ENCODE data around the gene ETF1. TPM values are rescaled to one million over a fixed set of nuclear protein-coding genes. Genes with fewer than 3 reads are reported as not detected.

The ETF1 gene
- total RNA-seq, 1 experiment from 2014 or later, result 140 TPM

- Histone ChIP-seq H3K36me3 (no peaks in the 10 kb centered on the region), H3K27ac (no peak overlapping the region), H3K4me1 (peaks cover 6% of the 10 kb centered on the region; the same call in 1 of the 2 replicates), H3K27me3 (peaks cover 23% of the 10 kb centered on the region), H3K4me3 (no peak overlapping the region), H3K9me3 (replicated peaks) (no peaks in the 10 kb centered on the region)
- DNase-seq, result no peak
These were observed 82.9 kb downstream of the ETF1 start for GRCh38 chr5:138460032-138460693.

GRCh38 chr5:138459311-138459933 lies 83.6 kb downstream of the ETF1 start:
- Histone ChIP-seq H3K9me3 (replicated peaks) (no peaks in the 10 kb centered on the region), H3K36me3 (no peaks in the 10 kb centered on the region), H3K4me1 (peaks cover 6% of the 10 kb centered on the region; the same call in 1 of the 2 replicates), H3K27me3 (peaks cover 27% of the 10 kb centered on the region), H3K27ac (no peak overlapping the region), H3K4me3 (no peak overlapping the region)
- DNase-seq, result peak; percentile 33 to 56

DNA sequence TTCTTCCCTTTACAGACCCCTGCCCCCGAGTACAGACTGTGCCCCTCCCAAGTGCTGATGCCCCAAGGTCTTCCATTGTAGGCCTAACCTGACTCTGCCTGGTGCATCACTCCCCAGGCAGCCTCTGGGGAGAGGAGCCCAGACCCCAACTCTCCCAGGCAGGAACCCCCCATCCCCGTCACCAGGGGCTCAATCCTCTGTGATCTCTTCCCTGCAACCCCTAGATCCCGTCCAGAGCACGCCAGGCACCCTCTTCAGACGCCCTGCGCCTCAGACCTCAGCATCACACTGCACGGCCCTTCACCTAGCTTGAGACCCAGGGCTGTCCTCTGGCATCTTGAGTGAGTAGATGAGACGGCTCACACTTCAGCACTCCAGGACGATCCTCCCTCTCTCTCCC lies 84.2 kb downstream of the ETF1 start:
- Histone ChIP-seq H3K4me3 (no peak overlapping the region), H3K9me3 (replicated peaks) (no peaks in the 10 kb centered on the region), H3K27me3 (peaks cover 27% of the 10 kb centered on the region), H3K4me1 (peaks cover 6% of the 10 kb centered on the region; the same call in 1 of the 2 replicates), H3K27ac (no peak overlapping the region), H3K36me3 (no peaks in the 10 kb centered on the region)
- DNase-seq, result no peak

- DNase-seq, result no peak
- H3K4me3 ChIP-seq, result no peak overlapping the region
- no peaks in the 10 kb centered on the region for H3K36me3 ChIP-seq
- peaks cover 27% of the 10 kb centered on the region for H3K27me3 ChIP-seq
- no peak overlapping the region for H3K27ac ChIP-seq
- no peaks in the 10 kb centered on the region for H3K9me3 ChIP-seq (replicated peaks)
- peaks cover 6% of the 10 kb centered on the region; the same call in 1 of the 2 replicates for H3K4me1 ChIP-seq
These were observed 84.7 kb downstream of the ETF1 start for GRCh38 chr5:138458384-138458783.

- Histone ChIP-seq H3K9me3 (replicated peaks) (no peaks in the 10 kb centered on the region), H3K4me1 (peaks cover 6% of the 10 kb centered on the region; the same call in 1 of the 2 replicates), H3K4me3 (no peak overlapping the region), H3K36me3 (no peaks in the 10 kb centered on the region), H3K27ac (no peak overlapping the region), H3K27me3 (peaks cover 27% of the 10 kb centered on the region)
- DNase-seq, result no peak
These were observed 85.3 kb downstream of the ETF1 start for GRCh38 chr5:138457531-138458275.

Other genes starting within 250 kb of the ETF1 start
- 29.5 and 36.3 TPM in 2 replicates for gene CDC25C, start 211.4 kb downstream of the ETF1 start, total RNA-seq (2014; rRNA removed; shearing (Covaris generic))
- 40.3 and 40.5 TPM in 2 replicates for gene FAM53C, start 205.0 kb downstream of the ETF1 start, total RNA-seq (2014; rRNA removed; shearing (Covaris generic))
- 73.0 and 75.2 TPM in 2 replicates for gene KDM3B, start 190.6 kb downstream of the ETF1 start, total RNA-seq (2014; rRNA removed; shearing (Covaris generic))
- 4.9 and 8.5 TPM in 2 replicates for gene REEP2, start 104.2 kb downstream of the ETF1 start, total RNA-seq (2014; rRNA removed; shearing (Covaris generic))
- gene EGR1, start 77.8 kb downstream of the ETF1 start, total RNA-seq (2014; rRNA removed; shearing (Covaris generic)), result 2.0 TPM in 2 replicates
- 368 and 385 TPM in 2 replicates for gene HSPA9, start 32.2 kb upstream of the ETF1 start, total RNA-seq (2014; rRNA removed; shearing (Covaris generic))
- gene CTNNA1, start 210.2 kb upstream of the ETF1 start, total RNA-seq (2014; rRNA removed; shearing (Covaris generic)), result 153 and 159 TPM in 2 replicates